ENCODE results near the gene C2. TPM values are rescaled to one million over a fixed set of nuclear protein-coding genes. Genes with fewer than 3 reads are reported as not detected.
A peak's percentile ranks its signal among the peaks of the same experiment; 100 is the strongest.

The C2 gene
- polyA plus RNA-seq, 4 donors = 3.1 to 4.1 (median 3.7) TPM

GRCh38 chr6:31952890-31953289, 25.4 kb downstream of the C2 start:
- no peak for DNase-seq (ENCODE audit: low read depth in 4 of 4, low spot score in 2 of 4)

- DNase-seq (ENCODE audit: low read depth in 4 of 4, low spot score in 2 of 4) = no peak
Observed at GRCh38 chr6:31954511-31954910, 27.0 kb downstream of the C2 start.

DNA sequence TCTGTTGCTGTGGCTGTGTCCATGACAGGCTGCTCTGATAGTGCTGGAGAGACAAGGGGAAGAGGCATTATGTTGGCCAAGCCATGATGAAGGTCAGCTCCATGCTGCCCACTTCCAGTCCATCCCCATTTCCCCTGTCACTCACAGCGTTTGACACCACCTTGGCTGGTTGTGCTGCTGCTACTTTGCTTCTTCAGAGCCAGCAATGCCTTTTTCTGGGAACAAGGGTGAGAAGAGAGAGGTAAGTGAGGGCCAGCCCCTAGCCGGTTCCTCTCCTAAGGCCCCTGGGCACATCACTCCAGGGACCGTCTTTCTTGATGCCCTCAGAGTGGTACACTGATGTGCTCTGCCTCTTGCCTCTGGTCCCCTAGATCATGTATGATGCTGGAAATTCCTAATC, 29.3 kb downstream of the C2 start:
- no peak for DNase-seq (ENCODE audit: low read depth in 4 of 4, low spot score in 2 of 4)

GRCh38 chr6:31958412-31958740, 30.9 kb downstream of the C2 start:
- DNase-seq (ENCODE audit: low read depth in 4 of 4, low spot score in 2 of 4) = no peak

- DNase-seq (ENCODE audit: low read depth in 4 of 4, low spot score in 2 of 4) = peak; percentile 84 to 97 (median 93)
Observed at GRCh38 chr6:31958741-31959739, 31.5 kb downstream of the C2 start, which contains the start of the genes NELFE and SKIC2. Gene NELFE, minus strand, starts transcription at chr6:31958971. Its CDS starts 525 bp downstream, at chr6:31958446. Gene SKIC2, plus strand, starts transcription at chr6:31959175. Its CDS starts 18 bp downstream, at chr6:31959193.

- DNase-seq (ENCODE audit: low read depth in 4 of 4, low spot score in 2 of 4) = no peak
Observed at GRCh38 chr6:31961616-31962015, 34.1 kb downstream of the C2 start.

DNA sequence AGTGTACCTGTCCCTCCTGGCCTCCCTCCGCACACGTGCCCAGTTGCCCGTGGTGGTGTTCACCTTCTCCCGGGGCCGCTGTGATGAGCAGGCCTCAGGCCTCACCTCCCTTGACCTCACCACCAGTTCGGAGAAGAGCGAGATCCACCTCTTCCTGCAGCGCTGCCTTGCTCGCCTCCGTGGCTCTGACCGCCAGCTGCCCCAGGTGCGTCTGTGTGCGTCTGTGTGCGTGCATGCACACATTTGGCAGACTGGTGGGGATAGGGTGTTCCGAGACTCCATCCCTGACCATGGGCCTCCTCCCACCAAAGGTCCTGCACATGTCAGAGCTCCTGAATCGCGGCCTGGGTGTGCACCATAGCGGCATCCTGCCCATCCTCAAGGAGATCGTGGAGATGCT, 36.4 kb downstream of the C2 start:
- no peak for DNase-seq (ENCODE audit: low read depth in 4 of 4, low spot score in 2 of 4)

GRCh38 chr6:31965700-31966099, 38.2 kb downstream of the C2 start:
- DNase-seq (ENCODE audit: low read depth in 4 of 4, low spot score in 2 of 4) = no peak

GRCh38 chr6:31966506-31966905, 39.0 kb downstream of the C2 start:
- DNase-seq (ENCODE audit: low read depth in 4 of 4, low spot score in 2 of 4) = no peak

DNA sequence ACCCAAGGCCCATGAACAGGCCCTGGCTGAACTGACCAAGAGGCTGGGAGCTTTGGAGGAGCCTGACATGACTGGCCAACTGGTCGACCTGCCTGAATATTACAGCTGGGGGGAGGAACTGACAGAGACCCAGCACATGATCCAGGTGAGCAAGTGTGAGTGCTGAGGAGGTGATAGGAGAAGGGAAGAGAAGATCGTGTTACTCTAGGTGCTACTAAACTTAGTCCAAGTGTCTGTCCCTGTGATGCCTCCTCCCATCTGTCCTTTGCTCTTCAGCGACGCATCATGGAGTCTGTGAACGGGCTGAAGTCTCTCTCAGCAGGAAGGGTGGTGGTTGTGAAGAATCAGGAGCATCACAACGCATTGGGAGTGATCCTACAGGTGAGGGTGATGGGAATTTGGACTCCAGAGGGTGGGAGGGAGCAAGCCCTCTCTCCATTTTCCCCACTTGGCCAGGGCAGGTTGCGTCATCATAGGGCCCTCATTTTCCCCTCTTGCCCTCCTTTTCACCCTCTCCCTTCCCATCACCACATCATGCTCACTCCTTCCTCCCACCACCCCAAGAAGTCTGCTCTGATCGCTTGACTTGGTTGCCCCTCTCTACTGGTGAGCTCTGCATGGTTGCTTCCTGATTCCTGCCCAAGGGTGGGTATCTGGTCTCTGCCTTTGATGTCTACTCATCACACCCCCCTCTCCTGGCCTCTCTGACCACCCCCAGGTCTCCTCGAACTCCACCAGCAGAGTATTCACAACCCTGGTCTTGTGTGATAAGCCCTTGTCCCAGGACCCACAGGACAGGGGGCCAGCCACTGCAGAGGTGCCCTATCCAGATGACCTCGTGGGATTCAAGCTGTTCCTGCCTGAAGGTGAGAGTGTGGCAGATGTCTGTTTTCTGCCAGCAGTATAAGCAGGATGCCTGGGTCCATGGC, 39.7 kb downstream of the C2 start:
- DNase-seq (ENCODE audit: low read depth in 4 of 4, low spot score in 2 of 4) = no peak

DNA sequence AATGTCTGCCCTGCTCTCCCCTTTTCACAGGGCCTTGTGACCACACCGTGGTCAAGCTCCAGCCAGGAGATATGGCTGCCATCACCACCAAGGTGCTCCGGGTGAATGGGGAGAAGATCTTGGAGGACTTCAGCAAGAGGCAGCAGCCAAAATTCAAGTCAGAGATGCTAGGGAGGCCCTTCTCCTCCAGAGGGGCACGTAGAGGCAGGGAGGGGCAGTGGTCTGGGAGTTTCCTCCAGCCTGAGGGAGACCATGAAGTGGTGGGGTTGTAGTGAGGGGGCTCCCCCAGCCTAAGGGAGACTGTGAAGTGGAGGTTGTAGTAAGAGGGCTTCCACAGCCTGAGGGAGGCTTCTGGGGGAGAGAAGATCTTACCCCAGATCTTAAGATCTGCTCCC, 40.4 kb downstream of the C2 start:
- DNase-seq (ENCODE audit: low read depth in 4 of 4, low spot score in 2 of 4) = no peak

- no peak for DNase-seq (ENCODE audit: low read depth in 4 of 4, low spot score in 2 of 4)
Observed at GRCh38 chr6:31968326-31968725, 40.8 kb downstream of the C2 start.

- no peak for DNase-seq (ENCODE audit: low read depth in 4 of 4, low spot score in 2 of 4)
Observed at GRCh38 chr6:31968791-31969711, 41.5 kb downstream of the C2 start.

- no peak for DNase-seq (ENCODE audit: low read depth in 4 of 4, low spot score in 2 of 4)
Observed at GRCh38 chr6:31969712-31970603, 42.4 kb downstream of the C2 start.

DNA sequence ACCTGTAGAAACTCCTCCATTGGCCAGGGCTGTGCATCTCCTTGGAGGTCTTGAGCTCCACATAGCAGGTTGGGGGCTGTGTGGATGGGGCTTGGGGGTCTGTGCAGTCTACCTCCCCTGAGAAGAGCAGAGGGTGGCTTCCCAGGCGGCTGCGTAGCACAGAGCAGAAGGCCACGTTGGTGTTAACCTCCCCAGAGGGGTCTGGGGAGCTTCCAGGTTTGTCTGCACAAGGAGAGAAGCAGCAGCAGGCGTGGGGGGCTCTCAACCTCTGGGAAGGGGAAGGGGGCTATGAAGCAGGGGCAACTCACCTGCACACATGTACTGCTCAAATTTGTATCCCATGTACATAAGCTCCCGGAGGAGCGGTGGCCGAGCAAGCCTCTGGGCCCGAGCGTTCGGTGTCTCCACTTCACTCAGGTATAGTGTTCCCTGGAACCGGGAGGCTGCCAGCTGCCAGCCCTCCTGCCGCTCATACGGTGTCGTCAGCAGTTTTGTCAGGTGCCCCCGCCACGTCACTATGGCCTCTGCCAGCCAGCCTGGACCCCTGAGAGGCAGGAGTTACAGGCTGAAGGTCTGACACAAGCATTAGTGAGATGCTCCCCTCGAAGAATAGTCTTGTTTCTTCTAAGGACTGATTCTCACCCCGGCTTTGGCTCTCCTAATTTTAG, 43.2 kb downstream of the C2 start:
- DNase-seq (ENCODE audit: low read depth in 4 of 4, low spot score in 2 of 4) = no peak

DNA sequence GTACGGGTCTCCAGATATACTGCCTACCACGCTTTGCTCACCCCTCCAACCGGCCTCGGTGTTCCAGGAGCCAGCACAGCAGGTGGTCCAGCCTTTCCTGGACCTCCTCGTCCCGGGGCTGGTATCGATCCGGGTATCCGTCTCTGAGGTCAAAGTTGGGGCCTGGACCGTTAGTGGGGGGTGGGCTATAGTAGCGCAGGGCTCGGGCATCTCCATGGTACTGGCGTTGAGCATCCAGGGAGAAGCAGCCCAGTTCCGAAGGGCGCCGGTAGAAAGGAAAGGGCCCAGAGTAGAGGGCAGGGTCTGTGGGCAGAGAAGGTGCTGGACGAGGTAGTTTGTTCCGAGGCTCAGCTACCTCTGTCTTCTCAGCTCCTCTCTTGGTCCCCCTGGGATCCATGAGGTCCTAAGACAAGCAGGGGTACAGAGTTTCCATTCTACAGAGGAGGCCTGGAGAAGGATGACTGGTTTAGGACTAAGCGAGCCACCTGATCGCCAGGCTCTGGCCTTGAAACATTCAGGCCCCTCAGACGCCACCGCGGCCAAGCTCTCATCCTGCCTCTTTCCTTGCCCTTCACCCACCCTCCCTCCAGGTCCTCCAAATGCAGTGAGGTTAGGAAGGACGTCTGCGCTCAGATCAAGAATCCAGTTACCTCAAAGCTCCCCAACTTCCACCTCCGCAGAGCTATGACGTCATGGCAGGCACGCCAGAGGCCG, 43.9 kb downstream of the C2 start:
- no peak for DNase-seq (ENCODE audit: low read depth in 4 of 4, low spot score in 2 of 4)

DNA sequence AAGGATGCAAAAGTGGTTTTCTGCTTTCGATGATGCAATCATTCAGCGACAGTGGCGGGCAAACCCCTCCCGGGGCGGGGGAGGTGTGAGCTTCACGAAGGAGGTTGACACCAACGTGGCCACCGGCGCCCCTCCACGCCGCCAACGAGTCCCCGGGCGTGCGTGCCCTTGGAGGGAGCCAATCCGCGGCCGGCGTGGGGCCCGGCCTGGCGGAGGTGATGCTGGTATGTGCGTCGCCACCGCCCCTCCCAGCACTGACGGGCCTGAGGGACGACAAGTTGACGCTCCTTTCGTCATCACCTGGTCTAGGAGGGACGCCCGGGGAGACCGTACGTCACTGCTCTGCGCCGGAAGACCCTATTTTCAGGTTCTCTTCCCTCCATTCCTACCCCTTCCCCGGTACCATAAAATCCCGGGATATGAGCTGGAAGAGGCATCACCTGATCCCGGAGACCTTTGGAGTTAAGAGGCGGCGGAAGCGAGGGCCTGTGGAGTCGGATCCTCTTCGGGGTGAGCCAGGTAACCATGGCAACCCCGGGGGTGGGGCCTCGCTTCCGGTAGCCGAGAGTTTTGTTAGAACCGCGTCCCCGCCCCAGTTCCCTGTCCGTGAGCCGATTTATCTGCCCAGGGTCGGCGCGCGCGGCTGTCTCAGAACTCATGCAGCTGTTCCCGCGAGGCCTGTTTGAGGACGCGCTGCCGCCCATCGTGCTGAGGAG, 44.6 kb downstream of the C2 start, which contains the start of gene DXO:
Gene DXO (minus strand): TSS at position 146 of the 716 bp plus-strand sequence. CDS start 463 bp downstream, outside the sequence.
- peak; percentile 95 to 98 (median 97) for DNase-seq (ENCODE audit: low read depth in 4 of 4, low spot score in 2 of 4)
